ENCODE results near the gene CPA5. TPM values are rescaled to one million over a fixed set of nuclear protein-coding genes. Genes with fewer than 3 reads are reported as not detected.

CPA5 gene
- total and polyA plus RNA-seq, 3 donors from 2014 or later, result 11.5 to 59.4 (median 46.7) TPM

DNA sequence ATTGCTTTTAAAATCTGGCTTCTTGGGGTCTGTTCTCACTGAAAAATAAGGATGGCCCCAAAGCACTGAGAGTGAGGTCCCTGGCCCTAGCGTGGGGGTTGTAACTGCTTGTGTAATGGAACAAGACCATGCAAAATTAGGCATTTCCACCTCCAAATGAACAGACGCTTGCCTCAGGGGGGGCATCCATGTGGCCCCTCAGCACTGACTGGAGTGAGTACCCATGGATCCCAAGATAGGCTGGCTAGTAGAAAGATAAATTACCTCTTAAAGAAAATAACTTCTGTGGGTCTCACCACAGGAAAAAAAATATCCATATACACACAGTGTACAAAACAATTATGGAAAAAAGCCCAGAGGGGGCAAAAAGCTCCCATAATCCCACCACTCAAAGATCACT lies 20.5 kb downstream of the CPA5 start:
- Histone ChIP-seq H3K4me1 (peaks cover 28% of the 10 kb centered on the region), H3K27ac (peak overlapping the region; percentile 15 to 68), H3K9me3 (no peaks in the 10 kb centered on the region), H3K27me3 (no peaks in the 10 kb centered on the region), H3K36me3 (ENCODE audit: low read depth, missing control alignments) (no peaks in the 10 kb centered on the region), H3K4me3 (no peak overlapping the region)
- no peak for DNase-seq
- WGBS, 2 donors, result 53 to 54% methylated on average over 2 of the region's 2 CpGs
- TF ChIP-seq, protein P1, sequence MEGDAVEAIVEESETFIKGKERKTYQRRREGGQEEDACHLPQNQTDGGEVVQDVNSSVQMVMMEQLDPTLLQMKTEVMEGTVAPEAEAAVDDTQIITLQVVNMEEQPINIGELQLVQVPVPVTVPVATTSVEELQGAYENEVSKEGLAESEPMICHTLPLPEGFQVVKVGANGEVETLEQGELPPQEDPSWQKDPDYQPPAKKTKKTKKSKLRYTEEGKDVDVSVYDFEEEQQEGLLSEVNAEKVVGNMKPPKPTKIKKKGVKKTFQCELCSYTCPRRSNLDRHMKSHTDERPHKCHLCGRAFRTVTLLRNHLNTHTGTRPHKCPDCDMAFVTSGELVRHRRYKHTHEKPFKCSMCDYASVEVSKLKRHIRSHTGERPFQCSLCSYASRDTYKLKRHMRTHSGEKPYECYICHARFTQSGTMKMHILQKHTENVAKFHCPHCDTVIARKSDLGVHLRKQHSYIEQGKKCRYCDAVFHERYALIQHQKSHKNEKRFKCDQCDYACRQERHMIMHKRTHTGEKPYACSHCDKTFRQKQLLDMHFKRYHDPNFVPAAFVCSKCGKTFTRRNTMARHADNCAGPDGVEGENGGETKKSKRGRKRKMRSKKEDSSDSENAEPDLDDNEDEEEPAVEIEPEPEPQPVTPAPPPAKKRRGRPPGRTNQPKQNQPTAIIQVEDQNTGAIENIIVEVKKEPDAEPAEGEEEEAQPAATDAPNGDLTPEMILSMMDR (IDR thresholded peaks at IDR 0.05), result no peak
- no peak for TF ChIP-seq POLR2A (IDR thresholded peaks at IDR 0.05)
- intact Hi-C loops (cut with DNase I; ENCODE audit: low total_unique reads), result no loop called here

DNA sequence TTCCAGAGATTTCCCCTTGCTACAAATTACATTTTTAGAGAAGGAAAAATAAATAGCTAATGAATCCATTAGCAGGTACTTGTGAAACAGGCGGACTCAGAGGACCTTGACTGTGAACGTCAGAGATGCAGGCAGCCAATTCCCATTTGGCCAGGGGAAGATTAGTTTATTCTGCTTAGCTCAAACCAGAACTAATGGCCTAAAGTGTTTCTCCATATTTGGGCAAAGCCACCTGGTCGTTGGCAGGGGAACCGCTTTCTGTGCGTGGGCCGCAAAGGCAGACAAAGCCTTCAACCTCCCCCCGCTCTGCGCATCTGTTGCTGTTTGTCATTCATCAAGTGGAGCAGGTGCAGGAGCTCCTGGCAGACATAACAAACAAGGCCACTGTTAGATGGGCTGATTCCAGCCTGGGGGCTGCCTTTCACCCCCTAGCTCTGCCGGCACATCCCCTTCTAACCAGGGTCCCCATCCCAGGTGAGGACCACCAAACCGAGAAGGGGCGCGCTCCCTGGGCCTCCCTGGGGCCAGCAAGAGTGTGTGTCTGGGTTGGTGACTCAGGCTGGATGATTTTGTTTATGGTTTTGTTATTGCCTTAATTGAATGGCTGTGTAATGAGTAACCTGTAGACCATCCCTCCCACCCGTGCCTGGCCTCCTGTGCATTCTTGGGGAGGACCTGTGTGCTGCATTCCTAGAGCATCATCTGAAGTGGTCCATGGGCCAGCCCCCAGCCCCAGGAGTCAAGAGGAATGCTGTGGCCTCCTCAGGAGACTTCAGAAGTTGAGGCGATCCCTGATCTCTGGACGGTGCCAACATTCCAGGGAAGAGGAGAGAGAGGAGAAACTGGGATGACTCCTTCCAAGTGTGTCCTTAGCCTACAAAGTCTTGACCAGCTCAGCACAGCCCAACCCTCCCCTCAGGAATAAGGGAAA lies 21.2 kb downstream of the CPA5 start:
- TF ChIP-seq, protein P1 (IDR thresholded peaks at IDR 0.05), result no peak
- no peak for TF ChIP-seq POLR2A (IDR thresholded peaks at IDR 0.05)

DNA sequence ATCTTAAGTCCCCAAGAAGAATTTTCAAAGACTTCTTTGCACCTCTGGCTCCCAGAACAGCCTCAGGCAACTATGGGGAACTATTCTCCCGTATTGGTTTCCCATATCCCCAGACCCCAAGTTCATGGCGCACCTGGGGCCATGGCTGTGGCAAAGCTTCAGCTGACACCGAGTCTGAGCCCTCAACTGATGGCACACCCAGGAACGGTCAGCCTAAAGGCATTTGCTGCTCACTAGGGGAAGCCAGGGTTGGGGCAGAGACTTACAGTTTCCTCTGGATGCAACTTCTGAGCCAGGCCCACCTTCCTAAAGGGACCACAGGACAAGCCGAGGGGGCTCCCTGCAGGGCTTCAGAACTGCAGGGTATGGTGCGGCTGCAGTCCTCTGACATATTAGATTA lies 21.9 kb downstream of the CPA5 start:
- TF ChIP-seq, protein P1 (IDR thresholded peaks at IDR 0.05), result no peak
- TF ChIP-seq POLR2A (IDR thresholded peaks at IDR 0.05), result no peak
- peaks cover 37% of the 10 kb centered on the region for H3K4me1 ChIP-seq
- H3K27ac ChIP-seq, result no peak overlapping the region
- WGBS, 2 donors, result 88 to 92% methylated on average over 5 to 6 of the region's 6 CpGs
- intact Hi-C loops (cut with DNase I; ENCODE audit: low total_unique reads), result no loop called here
- no peaks in the 10 kb centered on the region for H3K27me3 ChIP-seq
- no peak overlapping the region for H3K4me3 ChIP-seq
- DNase-seq, result no peak
- H3K36me3 ChIP-seq (ENCODE audit: low read depth, missing control alignments), result no peaks in the 10 kb centered on the region
- H3K9me3 ChIP-seq, result no peaks in the 10 kb centered on the region

More for the DNA sequence above, 21.2 kb downstream of the CPA5 start:
- 37 to 46% methylated on average over 12 to 15 of the region's 15 CpGs for WGBS, 2 donors
- Histone ChIP-seq H3K9me3 (no peaks in the 10 kb centered on the region), H3K4me3 (no peak overlapping the region), H3K27me3 (no peaks in the 10 kb centered on the region), H3K4me1 (peaks cover 32% of the 10 kb centered on the region), H3K36me3 (ENCODE audit: low read depth, missing control alignments) (no peaks in the 10 kb centered on the region), H3K27ac (peak overlapping the region; percentile 15 to 68)
- intact Hi-C loops (cut with DNase I; ENCODE audit: low total_unique reads), result no loop called here
- DNase-seq, result peak; percentile 75

DNA sequence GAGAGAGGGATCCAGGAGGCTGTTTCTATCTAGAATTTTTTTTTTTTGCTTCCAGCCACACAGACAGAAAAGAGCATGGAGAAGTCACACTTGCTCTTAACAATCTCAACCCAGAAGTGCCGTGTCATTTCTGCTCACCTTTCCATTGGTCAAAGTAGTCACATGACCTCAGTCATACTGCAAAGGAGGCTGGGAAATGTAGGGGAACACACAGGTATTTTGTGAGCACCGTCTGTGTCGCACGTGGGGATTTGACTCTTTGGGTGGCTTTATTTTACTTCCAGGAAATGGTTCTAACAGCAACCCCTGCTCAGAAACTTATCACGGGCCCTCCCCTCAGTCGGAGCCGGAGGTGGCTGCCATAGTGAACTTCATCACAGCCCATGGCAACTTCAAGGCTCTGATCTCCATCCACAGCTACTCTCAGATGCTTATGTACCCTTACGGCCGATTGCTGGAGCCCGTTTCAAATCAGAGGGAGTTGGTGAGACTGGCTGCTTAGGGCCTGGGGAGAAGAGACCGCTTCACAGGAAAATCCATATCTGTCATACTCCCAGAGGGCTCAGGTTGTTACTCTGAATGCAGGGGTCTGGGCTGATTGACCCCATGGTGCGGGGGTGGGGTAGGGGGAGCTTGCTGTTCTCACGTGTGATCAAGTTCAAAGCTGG lies 22.6 kb downstream of the CPA5 start:
- WGBS, 2 donors, result 82 to 90% methylated on average over 13 of the region's 13 CpGs
- Histone ChIP-seq H3K36me3 (ENCODE audit: low read depth, missing control alignments) (no peaks in the 10 kb centered on the region), H3K27me3 (no peaks in the 10 kb centered on the region), H3K4me3 (no peak overlapping the region), H3K4me1 (peaks cover 37% of the 10 kb centered on the region), H3K9me3 (no peaks in the 10 kb centered on the region), H3K27ac (no peak overlapping the region)
- intact Hi-C loops (cut with DNase I; ENCODE audit: low total_unique reads), result no loop called here
- DNase-seq, result no peak
- TF ChIP-seq, protein P1 (IDR thresholded peaks at IDR 0.05), result no peak
- TF ChIP-seq POLR2A (IDR thresholded peaks at IDR 0.05), result no peak

All from testis (tissue), 3 donors.